HTR-8/SVneo (cell line): ENCODE measurements around the gene PLCD4.

ENCODE experiments used
- DNase-seq: peaks from one replicate; pipeline ENCODE4 v3.0.0; 2011; ENCODE audit warnings: low spot score, mixed read lengths; ENCODE audit not compliant: insufficient read length
- FAIRE-seq: peaks from 2 replicates; lab custom pipeline; 2011; peaks lifted over from hg19 to GRCh38; lab: Jason Lieb, UNC

PLCD4 gene

GRCh38 chr2:218618102-218618860 lies 10.6 kb downstream of the PLCD4 start:
- FAIRE-seq (no peak), DNase-seq (no peak)

DNA sequence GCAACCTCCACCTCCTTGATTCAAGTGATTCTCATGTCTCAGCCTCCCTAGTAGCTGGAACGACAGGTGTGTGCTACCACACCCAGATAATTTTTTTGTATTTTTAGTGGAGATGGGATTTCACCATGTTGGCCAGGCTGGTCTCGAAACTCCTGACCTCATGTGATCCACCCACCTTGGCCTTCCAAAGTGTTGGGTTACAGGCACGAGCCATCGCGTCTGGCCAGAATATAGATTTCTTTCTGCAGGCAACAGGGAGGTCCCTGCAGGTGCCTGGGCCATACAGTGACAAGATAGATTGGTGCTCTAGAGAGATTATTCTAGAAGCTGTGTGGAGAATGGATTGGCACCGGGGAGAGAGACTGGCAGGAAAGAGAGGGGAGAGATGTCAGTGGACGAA lies 13.3 kb downstream of the PLCD4 start:
- no peak for FAIRE-seq
- DNase-seq = no peak

DNA sequence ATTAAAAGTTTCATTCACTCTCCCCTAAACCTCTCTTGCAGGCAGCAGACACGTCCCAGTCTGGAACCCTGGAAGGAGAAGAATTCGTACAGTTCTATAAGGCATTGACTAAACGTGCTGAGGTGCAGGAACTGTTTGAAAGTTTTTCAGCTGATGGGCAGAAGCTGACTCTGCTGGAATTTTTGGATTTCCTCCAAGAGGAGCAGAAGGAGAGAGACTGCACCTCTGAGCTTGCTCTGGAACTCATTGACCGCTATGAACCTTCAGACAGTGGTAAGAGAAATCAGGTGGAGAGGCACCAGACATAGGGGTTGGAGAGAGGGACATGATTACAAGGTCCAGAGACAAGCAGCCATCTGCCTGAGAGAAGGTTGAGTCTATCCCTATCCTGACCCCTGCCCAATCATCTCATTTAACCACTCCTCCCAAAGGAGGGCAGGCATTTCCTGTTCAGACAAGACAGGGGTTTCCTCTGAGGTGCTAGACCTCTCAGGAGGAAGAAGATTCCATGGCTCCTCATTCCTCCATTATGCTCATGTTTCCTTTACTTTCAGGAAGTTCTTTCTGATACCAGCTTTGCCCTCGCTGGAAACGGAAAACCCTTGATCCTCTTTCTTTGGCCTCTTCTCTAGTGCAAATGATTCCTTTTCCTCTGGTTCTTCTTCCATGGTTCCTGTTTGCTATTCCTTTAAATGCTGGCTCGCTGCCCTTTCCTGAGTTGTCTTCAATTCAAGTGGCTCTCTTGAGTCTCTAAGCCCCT lies 15.1 kb downstream of the PLCD4 start:
- DNase-seq = no peak
- no peak for FAIRE-seq

DNA sequence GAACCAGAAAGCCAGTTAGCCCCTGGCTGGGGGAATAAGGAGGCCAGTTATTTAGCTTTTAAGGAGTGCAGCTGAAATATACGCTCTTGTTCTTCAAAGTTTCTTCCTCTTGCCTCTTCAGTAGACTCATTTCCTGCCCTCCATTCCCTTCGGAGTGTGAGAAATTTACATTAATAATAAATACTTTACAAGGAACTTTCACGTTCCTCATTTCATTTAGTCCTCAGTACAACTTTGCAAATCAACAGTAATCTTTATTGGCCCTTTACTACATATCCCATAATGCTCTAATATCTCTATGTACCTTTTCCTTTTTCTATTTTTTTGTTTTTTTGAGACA lies 15.6 kb downstream of the PLCD4 start:
- no peak for FAIRE-seq

DNA sequence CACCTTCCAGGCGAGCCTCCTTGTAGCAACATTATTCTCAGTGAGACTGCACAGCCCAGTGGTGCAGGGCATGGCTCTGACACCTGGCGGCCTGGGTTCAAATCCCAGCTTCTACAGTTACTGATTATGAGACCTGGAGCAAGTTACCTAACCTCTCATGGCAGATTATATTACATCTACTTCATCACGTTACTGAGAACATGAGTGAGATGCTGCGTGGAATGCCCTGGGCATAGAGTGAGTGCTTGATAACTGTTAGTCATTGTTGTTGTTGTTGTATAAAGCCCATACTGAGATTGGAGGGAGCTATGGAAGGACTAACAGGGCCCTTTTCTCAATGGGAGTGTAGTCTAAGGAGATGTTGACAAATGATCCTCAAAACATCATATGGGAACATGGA lies 18.7 kb downstream of the PLCD4 start:
- DNase-seq (no peak), FAIRE-seq (no peak)

More for the DNA sequence above, 15.6 kb downstream of the PLCD4 start:
- no peak for DNase-seq

- FAIRE-seq = no peak
- DNase-seq = no peak
Observed at GRCh38 chr2:218627939-218628338, 20.2 kb downstream of the PLCD4 start.

GRCh38 chr2:218631837-218632236 lies 24.1 kb downstream of the PLCD4 start:
- DNase-seq = peak; percentile 41
- no peak for FAIRE-seq

- no peak for DNase-seq
- FAIRE-seq = no peak
Observed at GRCh38 chr2:218635719-218636118, 28.0 kb downstream of the PLCD4 start.

DNA sequence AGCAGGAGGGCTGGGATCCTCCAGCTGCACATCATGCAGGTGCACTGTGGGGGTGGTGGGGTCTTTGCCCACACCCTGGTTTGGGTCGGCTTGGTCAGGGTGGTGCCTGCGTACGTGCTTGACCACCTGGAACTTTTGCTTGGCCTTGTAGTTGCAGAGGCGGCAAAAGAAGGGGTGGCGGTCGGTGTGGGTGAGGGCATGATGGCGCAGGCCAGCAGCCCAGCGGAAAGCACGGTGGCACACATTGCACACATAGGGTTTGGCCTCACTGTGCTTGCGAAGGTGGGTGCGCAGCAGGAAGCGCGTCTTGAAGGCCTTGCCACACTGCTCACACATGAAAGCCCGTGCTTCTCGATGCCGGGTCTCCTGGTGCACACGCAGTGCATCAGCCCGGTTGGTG lies 30.7 kb downstream of the PLCD4 start:
- no peak for FAIRE-seq
- DNase-seq = no peak

GRCh38 chr2:218642121-218642656 lies 34.5 kb downstream of the PLCD4 start:
- no peak for FAIRE-seq
- DNase-seq = no peak

GRCh38 chr2:218642786-218643185 lies 35.1 kb downstream of the PLCD4 start:
- FAIRE-seq = no peak
- DNase-seq = no peak

- FAIRE-seq (no peak), DNase-seq (no peak)
Observed at GRCh38 chr2:218643751-218644310, 36.1 kb downstream of the PLCD4 start.

- FAIRE-seq (no peak), DNase-seq (no peak)
Observed at GRCh38 chr2:218644721-218645120, 37.0 kb downstream of the PLCD4 start.

DNA sequence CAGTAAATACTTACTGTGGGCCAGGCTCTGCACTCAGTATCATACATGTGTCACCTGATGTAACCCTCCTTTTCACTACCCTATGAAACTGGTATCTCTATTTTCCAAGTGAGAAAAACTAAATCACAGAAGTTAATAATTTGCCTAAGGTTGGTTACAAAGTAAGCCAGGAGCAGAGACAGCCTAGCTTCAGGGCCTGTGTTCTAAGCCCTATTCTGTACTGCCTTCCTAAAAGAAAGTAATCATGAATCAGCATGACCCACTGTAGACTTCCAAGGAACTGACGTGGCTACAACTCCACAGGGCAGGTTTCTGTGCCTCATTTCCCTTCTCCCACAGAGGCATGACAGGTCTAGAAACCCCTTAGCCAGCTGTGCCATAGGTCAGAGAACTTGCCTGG lies 37.4 kb downstream of the PLCD4 start:
- no peak for DNase-seq
- FAIRE-seq = no peak

DNA sequence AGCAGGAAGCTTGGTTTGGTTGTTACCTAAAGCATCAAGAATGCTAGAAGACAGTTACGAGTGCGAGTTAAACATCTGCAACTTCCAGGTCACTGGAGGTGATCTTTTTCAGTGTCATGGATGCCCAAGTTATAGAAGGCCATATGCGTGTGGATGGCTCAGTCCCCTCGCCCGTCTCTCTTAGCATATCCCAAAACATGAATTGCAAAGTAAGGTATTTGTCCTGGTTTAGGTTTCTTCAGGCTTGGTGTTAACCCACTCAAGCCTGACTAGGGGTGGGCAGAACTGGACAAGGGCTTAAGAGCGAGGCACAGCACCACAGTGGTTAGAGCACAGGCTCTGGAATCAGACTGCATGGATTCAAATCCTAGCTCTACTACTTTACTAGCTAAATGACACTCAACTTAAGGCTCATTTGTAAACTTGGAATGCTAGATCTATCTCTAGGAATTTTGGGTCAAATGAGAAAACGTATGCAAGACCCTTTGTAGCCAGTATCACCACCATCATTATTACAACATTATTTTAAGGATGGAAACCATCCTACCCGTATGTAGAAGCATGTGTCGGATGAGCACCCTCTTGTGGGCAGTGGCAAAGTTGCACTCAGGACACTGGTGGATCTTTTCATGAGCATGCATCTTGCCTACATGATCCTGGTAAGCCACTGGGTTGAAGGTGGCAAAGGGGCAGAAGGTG lies 40.5 kb downstream of the PLCD4 start:
- DNase-seq (peak; percentile 64), FAIRE-seq (peak; percentile 65)

DNA sequence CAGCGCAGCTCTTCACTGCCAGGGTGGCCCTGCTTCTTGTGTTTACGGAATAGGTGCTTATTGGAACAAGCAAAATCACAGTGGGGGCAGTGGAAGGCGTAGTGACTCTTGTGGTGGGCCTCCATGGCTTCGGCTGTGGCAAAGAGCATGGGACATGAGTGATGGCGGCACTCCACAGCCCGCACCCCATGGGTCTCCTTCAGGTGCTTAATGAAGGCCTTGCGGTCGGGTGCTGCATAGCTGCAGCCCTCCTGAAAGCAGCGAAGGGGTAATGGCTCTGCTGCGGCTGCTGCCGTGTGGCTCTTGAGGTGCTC lies 41.0 kb downstream of the PLCD4 start:
- DNase-seq = no peak
- no peak for FAIRE-seq

GRCh38 chr2:218655751-218656150 lies 48.1 kb downstream of the PLCD4 start:
- FAIRE-seq = no peak
- no peak for DNase-seq

DNA sequence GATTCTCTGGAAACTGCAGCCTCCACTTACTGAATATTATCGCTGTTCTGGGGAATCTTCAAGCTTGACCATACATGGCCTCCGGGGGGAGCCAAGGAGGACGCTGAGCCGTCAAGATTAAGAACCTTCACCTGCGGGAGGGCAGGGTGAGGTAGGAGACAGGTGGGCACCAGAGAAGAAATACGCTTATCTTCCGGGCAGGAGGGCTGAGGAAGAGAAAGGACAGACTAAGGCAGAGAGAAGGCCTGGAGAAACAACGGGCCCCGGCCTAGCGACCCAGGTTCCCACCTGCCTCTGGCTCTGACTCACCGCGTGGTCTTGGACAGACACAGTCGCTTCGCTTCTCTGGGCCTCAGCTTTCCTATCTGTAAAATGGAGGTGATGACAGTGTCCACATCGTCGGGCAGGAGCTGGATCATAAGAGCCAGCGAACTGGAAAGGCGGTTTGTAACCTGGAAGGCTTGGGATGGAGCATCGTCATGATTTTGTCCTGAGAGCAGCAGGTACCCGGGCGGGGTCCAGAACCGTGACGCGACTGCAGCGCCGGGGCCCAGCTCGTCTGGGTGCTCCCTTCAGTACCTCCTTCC lies 51.1 kb downstream of the PLCD4 start:
- FAIRE-seq (peak; percentile 33), DNase-seq (peak; percentile 61)

- DNase-seq = peak; percentile 91
- peak; percentile 67 for FAIRE-seq
Observed at GRCh38 chr2:218659258-218659987, 51.7 kb downstream of the PLCD4 start, which contains the start of the genes BCS1L and ZNF142. TSS of gene BCS1L (plus strand) at chr2:218659683. CDS start at chr2:218660988, 1,305 bp downstream. TSS of gene ZNF142 (minus strand) at chr2:218659623. CDS start at chr2:218656429, 3,194 bp downstream.

- no peak for DNase-seq
- FAIRE-seq = peak; percentile 52
Observed at GRCh38 chr2:218659988-218660358, 52.3 kb downstream of the PLCD4 start.
